ENCODE data around the gene NOBOX.
"Not testable (repeated sequence)": the region's sequence is repeated elsewhere in the genome, so short reads cannot be mapped to it uniquely, and the experiment has no call there.

GRCh38 chr7:144355176-144355822, 48.2 kb downstream of the NOBOX start, which contains the start of gene ARHGEF5:
- not testable (repeated sequence) for TF ChIP-seq CTCF, POLR2A (IDR thresholded peaks at IDR 0.05)
